ENCODE measurements around the gene FNDC3B. TPM values are rescaled to one million over a fixed set of nuclear protein-coding genes. Genes with fewer than 3 reads are reported as not detected.

The FNDC3B gene
- total RNA-seq, 4 donors from 2014 or later: 49.7 to 188 (median 165) TPM

GRCh38 chr3:172147113-172147818, 107.9 kb downstream of the FNDC3B start:
- no peaks in the 10 kb centered on the region for H3K27me3 ChIP-seq
- no peaks in the 10 kb centered on the region for H3K9me3 ChIP-seq
- H3K27ac ChIP-seq: no peak overlapping the region
- no peak for DNase-seq
- H3K4me3 ChIP-seq: no peak overlapping the region
- H3K36me3 ChIP-seq: no peaks in the 10 kb centered on the region
- peaks cover 0 to 10% of the 10 kb centered on the region in 2 donors for H3K4me1 ChIP-seq
- intact Hi-C loops (cut with DNase I; ENCODE audit: low total_unique reads): no loop called here
- TF ChIP-seq CTCF (IDR thresholded peaks at IDR 0.05): no peak

GRCh38 chr3:172148241-172148640, 108.9 kb downstream of the FNDC3B start:
- Histone ChIP-seq H3K4me1 (peaks cover 1 to 7% of the 10 kb centered on the region in 2 donors), H3K27ac (no peak overlapping the region), H3K4me3 (no peak overlapping the region), H3K36me3 (no peaks in the 10 kb centered on the region), H3K9me3 (no peaks in the 10 kb centered on the region), H3K27me3 (no peaks in the 10 kb centered on the region)
- no peak for TF ChIP-seq CTCF (IDR thresholded peaks at IDR 0.05)
- no peak for TF ChIP-seq POLR2A (IDR thresholded peaks at IDR 0.05)
- intact Hi-C loops (cut with DNase I; ENCODE audit: low total_unique reads): no loop called here
- DNase-seq: no peak

GRCh38 chr3:172148702-172149565, 109.6 kb downstream of the FNDC3B start:
- no peak for TF ChIP-seq CTCF (IDR thresholded peaks at IDR 0.05)
- TF ChIP-seq POLR2A (IDR thresholded peaks at IDR 0.05): no peak
- H3K36me3 ChIP-seq: no peaks in the 10 kb centered on the region
- H3K27me3 ChIP-seq: no peaks in the 10 kb centered on the region
- no peak overlapping the region for H3K27ac ChIP-seq
- H3K4me3 ChIP-seq: no peak overlapping the region
- intact Hi-C loops (cut with DNase I; ENCODE audit: low total_unique reads): no loop called here
- DNase-seq: no peak
- peaks cover 5 to 12% of the 10 kb centered on the region in 2 donors for H3K4me1 ChIP-seq
- H3K9me3 ChIP-seq: no peaks in the 10 kb centered on the region

GRCh38 chr3:172150268-172150667, 110.9 kb downstream of the FNDC3B start:
- no peak overlapping the region for H3K4me3 ChIP-seq
- no peaks in the 10 kb centered on the region for H3K9me3 ChIP-seq
- H3K4me1 ChIP-seq: peaks cover 6 to 12% of the 10 kb centered on the region in 2 donors
- no peaks in the 10 kb centered on the region for H3K27me3 ChIP-seq
- intact Hi-C loops (cut with DNase I; ENCODE audit: low total_unique reads): no loop called here
- TF ChIP-seq POLR2A (IDR thresholded peaks at IDR 0.05) (no peak), CTCF (IDR thresholded peaks at IDR 0.05) (no peak)
- no peaks in the 10 kb centered on the region for H3K36me3 ChIP-seq
- DNase-seq: no peak
- H3K27ac ChIP-seq: no peak overlapping the region
